ENCODE results near the gene GLUD1.
"Not testable (repeated sequence)": the region's sequence is repeated elsewhere in the genome, so short reads cannot be mapped to it uniquely, and the experiment has no call there.

- TF ChIP-seq, protein P1, sequence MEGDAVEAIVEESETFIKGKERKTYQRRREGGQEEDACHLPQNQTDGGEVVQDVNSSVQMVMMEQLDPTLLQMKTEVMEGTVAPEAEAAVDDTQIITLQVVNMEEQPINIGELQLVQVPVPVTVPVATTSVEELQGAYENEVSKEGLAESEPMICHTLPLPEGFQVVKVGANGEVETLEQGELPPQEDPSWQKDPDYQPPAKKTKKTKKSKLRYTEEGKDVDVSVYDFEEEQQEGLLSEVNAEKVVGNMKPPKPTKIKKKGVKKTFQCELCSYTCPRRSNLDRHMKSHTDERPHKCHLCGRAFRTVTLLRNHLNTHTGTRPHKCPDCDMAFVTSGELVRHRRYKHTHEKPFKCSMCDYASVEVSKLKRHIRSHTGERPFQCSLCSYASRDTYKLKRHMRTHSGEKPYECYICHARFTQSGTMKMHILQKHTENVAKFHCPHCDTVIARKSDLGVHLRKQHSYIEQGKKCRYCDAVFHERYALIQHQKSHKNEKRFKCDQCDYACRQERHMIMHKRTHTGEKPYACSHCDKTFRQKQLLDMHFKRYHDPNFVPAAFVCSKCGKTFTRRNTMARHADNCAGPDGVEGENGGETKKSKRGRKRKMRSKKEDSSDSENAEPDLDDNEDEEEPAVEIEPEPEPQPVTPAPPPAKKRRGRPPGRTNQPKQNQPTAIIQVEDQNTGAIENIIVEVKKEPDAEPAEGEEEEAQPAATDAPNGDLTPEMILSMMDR (conservative IDR thresholded peaks at IDR 0.05; ENCODE audit: low read length) = not testable (repeated sequence)
- TF ChIP-seq EZH2phosphoT487 (IDR thresholded peaks at IDR 0.05; ENCODE audit: borderline replicate concordance, low read depth, low read length) = not testable (repeated sequence)
These were observed 28.7 kb upstream of the GLUD1 start for GRCh38 chr10:87123351-87123750.
